NCI-H187 (cell line): Measurements from ENCODE around the gene ASCL5.
"Not testable (repeated sequence)": the region's sequence is repeated elsewhere in the genome, so short reads cannot be mapped to it uniquely, and the experiment has no call there.

Experiments
- DNase-seq, 2 experiments: peaks; one replicate each; lab custom pipeline; 2025; lab: John Stamatoyannopoulos, UW

Gene ASCL5

DNA sequence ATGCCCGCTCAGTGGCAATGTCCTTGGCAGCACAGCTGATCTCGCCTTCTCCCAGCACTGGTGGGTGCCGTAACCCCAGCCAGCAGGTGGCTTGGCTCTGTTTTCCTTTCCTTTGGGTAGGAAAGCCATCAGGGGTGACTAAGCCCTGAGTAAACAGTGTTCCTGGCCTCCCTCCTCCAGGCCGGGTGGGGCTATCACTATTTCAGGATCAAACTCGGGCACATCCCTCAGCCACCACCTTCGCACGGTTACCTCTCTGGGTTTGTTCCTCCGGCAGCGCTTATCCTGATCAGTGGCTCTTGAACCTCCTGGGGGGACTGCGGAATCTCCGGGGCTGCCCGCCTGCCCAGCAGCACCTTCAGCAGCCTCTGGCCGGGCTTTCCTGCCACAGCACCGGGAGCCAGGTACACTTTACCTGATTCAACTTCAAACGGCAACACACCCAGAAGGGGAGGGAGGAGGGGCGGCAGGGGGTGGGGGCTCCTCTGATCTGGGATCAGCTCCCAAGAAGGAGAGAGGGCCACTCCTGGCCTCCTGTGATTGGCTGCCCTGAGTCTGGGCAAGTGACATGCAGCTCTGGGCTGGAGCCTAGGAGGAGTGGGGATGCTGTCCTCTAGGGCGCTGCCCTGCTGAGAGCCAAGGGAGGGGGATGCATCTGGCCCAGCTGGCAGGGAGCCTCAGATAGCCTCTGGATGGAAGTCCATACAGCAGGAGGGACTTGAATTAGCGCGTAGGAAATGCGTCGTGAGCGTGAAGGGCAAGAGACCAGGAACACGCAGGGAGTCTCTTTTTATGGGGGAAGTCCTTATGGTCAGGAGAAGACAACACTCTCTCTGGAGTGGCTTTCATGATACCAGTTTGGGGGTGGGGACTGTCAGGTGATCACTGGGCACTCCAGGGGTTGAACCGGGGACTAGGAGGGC lies at the start of gene ASCL5:
Gene ASCL5 (minus strand): TSS at position 353 of the 923 bp plus-strand sequence. CDS start 11,812 bp downstream, outside the sequence.
- DNase-seq = no peak

DNA sequence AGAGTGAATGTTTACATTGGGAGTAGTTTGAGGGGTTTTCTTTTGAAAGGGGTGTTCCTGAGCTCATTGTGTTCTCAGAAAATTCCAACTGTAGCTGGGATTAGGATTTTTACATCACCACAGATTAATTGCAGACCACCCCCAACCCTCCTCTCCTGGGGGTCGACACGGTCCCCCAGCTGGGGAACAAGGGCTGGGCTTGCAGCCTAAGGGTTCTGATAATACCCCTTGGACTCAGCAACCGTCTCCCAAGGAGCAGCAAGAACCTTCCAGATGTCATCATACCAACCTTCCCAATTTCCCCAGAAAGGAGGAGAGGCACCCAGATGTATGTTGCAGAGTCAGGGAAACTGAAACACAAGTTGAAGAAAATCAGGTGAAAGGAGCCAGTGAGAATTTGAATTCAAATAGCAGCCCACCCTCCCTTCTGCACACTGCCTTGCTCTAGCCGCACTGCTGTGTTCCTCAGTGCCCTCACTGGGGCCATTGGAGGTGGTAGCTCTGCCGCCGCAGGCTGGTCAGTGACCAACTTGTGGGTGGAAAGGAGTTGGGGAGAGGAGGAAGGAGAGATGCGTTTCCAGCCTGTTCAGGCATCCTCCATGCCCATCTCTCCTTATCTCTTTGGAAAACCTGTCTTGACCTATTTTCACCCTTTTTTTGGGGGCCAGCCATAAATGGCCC lies 49.0 kb upstream of the ASCL5 start:
- no peak for DNase-seq

DNA sequence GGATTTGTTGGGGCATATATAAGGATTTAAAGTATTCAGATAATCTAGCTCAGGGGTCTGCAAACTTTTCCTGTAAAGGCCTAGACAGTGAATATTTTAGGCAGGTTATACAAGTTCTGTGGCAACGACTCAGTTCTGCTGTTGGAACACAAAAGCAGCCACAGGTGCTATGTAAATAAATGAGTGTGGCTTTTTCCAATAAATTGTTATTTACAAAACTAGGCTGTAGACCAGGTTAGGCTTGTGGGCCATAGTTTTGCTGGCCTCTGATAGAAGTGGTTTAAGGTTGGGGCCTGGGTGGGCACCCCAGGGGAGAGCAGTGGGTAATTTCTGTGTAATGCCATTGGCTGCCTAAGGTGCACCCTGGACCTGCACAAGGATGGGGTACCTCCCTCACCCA lies 46.8 kb upstream of the ASCL5 start:
- DNase-seq = no peak

GRCh38 chr1:201172999-201173610 lies 46.1 kb upstream of the ASCL5 start:
- no peak for DNase-seq

DNA sequence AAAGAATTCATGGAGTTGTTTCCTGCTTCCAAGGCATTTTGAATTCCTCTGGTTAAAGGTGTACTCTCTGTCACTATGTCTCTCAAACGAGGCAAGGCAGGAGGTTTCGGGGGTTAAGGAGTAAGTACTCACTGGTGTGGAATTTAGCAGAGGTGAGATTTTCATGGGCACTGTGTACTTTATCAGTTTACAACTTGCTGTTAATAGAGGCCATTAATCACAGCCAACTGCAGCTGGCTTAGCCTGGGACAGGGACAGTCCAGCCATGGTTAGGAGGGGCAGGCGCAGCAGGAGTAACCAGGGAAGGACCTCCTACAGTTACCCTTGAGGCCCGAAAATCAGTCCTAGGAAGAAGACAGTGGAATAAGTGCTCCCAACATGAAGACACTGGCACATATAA lies 45.3 kb upstream of the ASCL5 start:
- no peak for DNase-seq

DNA sequence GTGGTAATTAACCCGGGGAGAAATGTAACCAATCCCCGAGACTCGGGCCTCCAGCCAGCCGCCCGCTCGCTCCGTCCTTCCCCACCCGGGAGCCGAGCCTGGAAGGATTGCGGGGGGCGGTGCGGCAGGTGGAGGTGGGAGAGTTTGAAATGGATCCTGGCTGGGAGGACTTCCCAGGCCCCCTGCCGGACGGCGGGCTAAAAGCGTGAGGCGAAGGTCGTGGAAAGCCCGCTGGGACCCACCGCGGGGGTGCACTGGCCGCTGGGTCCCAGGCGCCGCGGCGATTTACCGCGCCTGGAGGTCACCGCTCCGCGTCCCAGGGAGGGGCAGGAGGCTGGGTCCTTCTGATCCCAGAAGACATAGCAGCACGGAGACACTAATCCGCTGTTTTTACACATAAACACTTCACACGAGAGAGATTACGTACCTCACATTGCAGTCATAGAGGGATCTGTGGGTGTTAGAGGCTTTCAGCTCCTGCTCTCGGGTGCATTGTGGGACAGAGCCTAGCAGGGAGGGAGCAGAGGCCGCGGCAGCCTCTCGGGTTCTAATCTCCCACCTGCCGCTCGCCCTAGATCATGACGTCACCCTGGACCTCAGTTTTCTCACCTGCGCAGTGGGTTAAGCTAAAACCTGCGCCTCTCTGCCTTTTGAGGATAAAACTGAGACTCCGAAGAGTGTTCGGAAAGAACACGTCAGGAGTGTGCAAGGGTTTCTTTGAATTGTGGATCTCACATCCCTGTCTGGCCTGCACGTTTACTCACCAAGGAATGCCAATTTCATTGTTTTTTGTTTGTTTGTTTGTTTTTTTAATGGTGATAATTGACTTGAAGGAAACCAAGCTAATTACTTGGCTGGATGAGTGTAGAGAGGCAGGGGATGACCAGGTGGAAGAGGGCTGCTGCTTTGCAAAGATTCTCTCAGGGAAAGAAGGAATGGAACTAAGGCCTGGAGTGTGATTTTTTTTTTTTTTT lies 44.4 kb upstream of the ASCL5 start:
- no peak for DNase-seq

DNA sequence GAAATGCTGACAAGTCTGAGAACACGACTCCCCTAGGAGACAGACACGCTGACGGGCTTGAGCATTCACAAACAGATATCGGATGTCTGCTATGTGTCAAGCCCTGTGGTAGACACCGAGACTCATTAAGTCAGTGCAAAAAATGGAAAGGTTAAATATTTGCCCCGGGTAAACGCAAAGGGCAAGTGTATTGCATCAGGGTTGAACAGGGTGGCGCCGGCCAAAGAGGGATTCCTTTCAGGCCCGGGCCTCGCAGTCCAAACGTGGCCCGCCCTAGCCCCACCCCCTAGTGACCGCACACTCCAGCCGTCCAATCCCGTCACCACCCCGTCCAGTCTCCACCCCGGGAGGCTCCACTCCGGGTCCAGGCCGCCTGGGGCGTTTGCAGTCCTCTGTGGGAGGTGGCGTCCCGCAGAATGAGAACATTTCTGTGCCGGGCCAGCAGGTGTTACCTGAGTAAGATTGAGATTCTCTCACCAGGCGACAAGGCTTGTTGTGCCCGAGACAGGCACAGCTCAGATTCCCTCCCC lies 43.6 kb upstream of the ASCL5 start:
- peak; percentile 51 to 66 for DNase-seq

DNA sequence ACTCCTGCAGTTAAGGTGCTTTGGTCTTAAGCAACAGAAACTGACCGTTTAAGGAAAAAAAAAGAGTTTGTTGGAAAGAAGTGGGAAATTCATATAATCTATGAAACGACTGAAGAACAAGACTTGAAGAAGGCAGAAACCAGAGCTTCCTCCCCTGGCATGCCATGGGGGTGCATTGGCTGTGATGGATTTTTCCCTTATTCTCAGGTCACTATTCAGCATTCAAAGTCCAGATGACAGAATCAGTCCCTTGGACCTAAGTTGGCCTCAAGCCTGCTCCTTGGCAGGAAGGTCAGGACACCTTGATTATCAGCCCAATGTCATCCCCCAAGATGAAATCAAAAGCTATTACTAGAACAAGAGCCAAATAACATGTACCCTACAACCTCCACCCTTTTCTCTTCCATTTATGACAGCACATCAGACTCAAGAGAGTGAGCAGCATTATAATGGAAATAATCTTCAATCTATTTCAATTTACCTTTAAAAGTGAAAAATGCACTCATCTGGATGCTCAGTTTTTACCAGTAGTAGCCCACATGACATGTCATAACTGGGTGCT lies 43.1 kb upstream of the ASCL5 start:
- DNase-seq = no peak

GRCh38 chr1:201169203-201169602 lies 42.2 kb upstream of the ASCL5 start:
- DNase-seq = no peak

GRCh38 chr1:201167041-201167991 lies 40.3 kb upstream of the ASCL5 start:
- no peak for DNase-seq

DNA sequence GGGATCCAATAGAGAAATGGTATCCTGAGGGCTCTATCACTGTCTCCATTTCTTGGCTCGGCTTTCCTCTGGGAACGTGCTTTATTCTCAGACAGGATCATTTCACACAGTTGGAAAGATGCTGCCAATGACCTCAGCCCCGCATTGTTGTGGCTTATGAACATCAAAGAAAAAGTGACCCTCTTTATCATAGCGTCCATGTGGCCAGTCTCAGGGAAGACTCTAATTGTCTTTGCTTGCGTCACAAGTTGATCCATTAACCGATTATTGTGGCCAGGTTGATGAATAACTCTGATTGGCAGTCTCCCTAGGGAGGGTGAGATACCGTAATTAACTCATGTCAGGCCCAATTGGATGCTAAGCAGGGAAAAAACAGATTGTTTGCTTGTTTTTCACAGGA lies 37.7 kb upstream of the ASCL5 start:
- DNase-seq = no peak

DNA sequence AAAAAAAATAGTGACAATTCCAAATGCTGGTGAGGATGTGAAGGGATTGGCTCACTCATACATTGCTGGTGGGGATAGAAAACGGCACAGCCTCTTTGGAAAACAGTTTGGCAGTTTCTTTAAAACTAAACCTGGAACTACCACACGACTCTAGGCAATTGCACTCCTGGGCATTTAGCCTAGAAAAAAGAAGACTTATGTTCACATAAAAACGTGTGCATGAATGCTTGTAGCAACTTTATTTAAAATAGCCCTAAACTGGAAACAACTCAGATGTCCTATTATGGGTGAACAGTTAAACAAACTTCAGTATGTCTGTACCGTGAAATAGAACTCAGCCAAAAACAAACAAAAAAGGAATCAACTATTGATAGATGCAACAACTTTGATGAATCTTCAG lies 36.7 kb upstream of the ASCL5 start:
- no peak for DNase-seq

DNA sequence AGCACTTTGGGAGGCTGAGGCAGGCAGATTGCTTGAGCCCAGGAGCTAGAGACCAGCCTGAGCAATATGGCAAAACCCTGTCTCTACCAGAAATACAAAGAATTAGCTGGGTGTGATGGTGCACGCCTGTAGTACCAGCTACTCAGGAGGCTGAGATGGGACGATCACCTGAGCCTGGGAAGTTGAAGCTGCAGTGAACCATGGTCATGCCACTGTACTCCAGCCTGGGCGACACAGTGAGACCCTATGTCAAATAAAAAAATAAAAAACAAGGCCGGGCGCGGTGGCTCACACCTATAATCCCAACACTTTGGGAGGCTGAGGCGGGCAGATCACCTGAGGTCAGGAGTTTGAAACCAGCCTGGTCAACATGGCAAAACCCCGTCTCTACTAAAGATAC lies 36.1 kb upstream of the ASCL5 start:
- DNase-seq = not testable (repeated sequence)

DNA sequence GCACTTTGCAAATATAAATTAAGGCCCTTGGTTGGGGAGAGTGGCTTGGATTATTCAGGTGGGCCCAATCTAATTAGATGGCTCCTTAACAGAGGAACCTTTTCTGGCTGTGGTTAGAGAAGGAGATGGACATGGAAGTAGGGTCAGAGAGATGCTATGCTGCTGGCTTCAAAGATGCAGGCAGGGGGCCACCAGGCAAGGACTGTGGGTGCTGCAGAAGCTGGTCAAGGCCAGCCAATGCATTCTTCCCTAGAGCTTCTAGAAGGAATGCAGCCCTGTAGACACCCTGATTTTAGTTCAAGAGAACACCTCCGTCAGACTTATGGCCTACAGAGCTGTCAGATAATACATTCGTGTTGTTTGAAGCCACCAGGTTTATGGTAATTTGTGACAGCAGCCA lies 31.0 kb upstream of the ASCL5 start:
- no peak for DNase-seq

DNA sequence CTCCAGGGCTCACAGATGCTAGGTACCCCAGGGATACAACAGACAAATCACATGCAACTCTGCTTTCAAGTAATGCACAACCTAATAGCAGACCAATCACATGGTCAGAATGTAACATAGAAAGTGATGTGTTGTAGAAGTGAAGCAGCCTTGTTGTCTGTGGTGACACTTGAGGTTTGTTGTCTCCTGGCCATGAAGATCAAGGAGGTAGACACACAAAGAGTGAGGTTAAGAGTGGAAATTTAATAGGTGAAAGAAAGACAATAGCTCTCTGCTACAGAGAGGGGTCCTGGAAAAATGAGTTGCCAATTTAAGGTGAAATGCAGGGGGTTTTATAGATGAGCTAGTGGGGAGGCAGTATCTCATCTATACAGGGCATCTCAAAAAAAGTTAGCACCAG lies 29.8 kb upstream of the ASCL5 start:
- DNase-seq = no peak

GRCh38 chr1:201156346-201156745 lies 29.4 kb upstream of the ASCL5 start:
- no peak for DNase-seq

GRCh38 chr1:201155354-201155753 lies 28.4 kb upstream of the ASCL5 start:
- no peak for DNase-seq

GRCh38 chr1:201154389-201155165 lies 27.6 kb upstream of the ASCL5 start, which contains the start of gene TMEM9:
TSS of gene TMEM9 (minus strand) at chr1:201154474. CDS start at chr1:201153923, 551 bp downstream.
- peak; percentile 67 to 85 for DNase-seq
